Measurements from ENCODE around the gene TRPV3.
"Not testable (repeated sequence)": the region's sequence is repeated elsewhere in the genome, so short reads cannot be mapped to it uniquely, and the experiment has no call there.

Gene TRPV3

DNA sequence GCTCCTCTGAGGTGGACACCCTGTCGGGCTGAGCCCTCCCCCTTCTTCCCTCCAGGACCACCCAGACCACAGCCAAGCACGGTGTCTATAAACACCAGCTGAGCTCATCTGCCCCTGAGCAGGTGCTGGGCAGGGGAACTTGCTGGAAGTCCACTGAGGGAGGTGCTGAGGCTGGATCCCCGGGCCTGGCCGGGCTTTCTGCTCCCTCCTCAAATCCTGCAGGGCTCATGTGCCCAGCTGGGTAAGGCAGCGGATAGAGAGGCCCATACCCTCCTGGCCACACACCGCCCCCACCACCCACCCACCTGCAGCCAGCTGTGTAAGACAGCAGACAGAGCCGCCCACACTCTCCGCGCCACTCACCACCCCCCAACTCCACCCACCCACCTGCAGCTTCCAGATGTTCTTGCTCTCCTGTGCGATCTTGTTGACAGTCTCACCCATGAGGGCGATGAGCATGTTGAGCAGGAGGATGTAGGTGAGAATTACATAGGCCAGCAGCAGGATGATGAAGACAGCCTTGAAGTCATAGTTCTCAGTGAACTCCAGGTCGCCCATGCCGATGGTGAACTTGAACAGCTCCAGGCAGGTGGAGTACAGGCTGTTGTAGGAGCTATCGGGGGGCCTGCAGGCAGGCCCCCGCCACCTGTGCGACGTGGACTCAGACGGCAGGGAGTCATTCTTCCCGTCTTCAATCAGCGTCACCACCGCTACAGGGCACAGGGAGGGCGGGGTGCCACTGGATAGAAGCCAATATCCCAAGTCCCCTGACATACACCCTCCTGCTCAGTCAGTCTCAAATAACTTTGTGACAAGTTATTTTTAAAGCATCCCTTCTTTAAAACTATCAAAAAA is 15.9 kb upstream of the TRPV3 start:
- no peak for DNase-seq

DNA sequence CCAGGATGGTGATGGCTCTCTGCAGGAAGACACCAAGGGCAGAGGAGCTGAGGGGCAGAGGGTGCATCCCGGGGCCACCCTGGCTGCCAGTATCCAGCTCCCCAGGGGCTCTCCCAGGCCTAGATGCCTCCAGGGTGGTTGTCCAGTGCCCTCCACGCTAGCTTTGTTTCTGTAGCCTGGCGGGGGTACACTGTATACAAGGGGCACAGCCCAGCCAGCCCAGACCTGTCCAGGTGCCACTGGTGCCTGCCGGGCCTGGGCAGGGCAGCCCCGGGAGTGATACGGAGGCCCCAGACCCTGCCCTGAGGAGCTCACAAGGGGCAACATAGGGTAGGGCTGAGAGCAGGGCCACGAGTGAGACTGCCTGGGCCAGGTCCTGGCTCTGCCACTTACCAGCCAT is 14.6 kb upstream of the TRPV3 start:
- DNase-seq: no peak

DNA sequence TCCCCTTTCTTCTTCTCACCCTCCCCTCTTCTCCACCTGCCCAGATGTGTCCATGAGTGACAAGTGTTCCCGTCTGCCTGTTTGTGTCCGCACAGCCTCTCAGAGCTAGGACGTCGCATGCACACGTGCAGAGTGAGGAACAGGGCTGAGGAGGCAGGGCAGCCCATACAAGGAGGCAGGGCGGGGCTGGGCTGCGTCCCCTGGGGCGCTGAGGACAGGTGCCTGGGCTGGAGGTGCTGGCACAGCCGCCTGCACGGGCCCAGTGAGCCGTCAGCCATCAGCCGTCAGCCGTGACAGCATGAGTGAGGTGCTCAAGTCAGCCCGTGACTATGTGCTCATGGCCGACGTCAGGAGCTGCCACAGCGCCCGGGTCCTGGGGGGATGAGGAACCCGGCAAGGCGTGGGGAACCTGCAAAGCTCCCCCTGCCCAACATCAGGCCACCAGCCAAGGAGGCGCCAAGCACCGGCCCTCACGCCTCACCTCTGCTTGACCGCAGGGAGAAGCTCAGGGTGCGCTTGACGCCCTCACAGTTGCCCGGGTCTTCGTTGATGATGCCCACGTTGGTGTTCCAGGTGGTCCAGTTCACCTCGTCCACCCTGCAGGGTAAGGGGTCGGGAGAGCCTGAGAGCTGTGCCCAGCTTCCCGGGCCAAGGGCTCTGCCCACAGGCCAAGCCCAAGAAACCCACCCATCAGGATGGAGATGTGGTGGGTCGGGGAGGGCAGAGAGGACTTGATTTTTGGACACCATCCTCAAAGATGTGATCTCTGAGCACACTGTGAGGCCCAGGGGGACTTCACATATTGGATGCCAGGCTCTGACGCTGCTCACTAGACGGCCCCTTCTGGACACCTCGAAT is 13.7 kb upstream of the TRPV3 start:
- no peak for DNase-seq

DNA sequence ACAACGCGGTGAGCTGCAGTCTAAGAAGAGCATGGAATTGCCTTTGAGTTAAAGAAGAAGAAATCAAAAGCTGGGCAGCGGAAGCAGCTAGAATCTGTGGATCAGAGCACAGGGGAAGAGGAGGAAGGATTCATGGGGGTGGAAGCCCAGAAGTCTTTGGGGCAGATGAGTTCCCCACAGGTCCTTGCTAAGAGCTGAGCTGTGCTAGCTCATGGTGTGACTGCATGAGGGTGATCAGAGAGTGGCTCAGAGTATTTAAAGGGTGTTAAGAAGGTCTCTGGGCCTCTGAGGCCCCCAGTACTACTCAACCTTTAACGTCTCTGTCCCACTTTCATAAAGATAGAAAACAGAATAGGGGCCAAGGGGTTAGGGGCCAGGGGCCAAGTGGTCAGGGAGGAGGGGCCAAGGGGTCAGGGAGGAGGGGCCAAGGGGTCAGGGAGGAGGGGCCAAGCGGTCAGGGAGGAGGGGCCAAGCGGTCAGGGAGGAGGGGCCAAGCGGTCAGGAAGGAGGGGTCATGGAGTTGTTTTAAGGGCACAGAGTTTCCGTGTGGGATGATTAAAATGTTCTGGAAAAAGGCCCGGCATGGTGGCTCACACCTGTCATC is 12.0 kb upstream of the TRPV3 start:
- no peak for DNase-seq

DNA sequence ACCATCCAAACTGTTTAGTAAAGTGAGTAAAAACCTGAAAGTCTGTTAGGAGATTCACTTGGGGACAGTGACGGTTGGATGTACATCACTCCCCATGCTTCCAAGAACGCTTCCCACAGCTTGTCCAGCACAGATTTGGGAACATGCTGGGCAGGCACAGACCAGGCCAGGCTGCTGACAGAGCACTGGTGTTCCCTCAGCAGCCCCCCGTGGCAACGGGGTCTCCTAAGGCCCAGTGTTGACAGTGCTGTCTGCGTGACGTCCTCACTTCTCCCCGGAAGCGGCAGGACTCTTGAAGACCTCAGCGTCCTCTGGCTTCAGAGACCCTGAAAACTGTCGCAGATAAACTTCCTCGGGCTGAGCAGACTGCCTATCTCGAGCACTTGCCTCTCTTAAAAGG is 8.9 kb upstream of the TRPV3 start:
- no peak for DNase-seq

DNA sequence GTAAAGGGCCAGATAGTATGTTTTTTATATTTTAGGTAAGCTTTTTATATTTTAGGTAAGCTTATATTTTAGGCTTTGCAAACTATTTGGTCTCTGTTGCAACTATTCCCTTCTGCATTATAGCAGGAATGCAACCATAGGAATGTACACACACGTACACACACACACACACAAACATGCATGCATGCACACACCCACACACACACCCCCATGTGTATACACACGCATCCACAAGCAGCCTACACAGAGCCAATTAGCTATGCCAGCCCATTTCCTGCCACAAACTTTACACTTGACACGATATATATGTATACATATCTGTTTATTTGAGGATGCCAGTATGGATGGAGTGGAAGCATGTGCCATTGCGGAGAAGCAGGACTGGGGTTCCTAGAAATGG is 7.5 kb upstream of the TRPV3 start:
- DNase-seq: no peak

DNA sequence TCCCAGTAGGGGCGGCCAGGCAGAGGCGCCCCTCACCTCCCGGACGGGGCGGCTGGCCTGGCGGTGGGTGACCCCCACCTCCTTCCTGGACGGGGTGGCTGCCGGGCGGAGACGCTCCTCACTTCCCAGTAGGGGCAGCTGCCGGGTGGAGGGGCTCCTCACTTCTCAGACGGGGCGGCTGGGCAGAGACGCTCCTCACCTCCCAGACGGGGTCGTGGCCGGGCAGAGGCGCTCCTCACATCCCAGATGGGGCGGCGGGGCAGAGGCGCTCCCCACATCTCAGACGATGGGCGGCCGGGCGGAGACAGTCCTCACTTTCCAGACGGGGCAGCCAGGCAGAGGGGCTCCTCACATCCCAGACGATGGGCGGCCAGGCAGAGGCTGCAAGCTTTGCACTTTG is 6.6 kb upstream of the TRPV3 start:
- not testable (repeated sequence) for DNase-seq

DNA sequence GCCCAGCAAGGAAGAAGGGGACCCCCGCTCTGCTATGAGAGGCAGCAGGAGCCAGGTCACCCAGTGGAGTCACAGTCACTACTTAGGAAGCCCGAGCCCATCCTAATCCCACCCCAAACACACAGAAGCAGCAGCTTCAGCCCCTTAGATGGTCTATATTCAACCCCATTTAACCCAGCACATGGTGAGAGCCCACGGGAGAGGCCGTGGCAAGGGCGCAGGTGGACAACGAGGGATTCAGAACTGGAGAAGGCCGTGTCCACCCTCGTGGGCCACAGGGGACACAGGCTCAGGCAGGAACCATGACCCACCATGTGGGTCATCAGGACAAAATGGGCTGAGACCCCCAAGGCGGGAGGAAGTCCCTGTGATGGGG is 1.6 kb upstream of the TRPV3 start:
- no peak for DNase-seq

DNA sequence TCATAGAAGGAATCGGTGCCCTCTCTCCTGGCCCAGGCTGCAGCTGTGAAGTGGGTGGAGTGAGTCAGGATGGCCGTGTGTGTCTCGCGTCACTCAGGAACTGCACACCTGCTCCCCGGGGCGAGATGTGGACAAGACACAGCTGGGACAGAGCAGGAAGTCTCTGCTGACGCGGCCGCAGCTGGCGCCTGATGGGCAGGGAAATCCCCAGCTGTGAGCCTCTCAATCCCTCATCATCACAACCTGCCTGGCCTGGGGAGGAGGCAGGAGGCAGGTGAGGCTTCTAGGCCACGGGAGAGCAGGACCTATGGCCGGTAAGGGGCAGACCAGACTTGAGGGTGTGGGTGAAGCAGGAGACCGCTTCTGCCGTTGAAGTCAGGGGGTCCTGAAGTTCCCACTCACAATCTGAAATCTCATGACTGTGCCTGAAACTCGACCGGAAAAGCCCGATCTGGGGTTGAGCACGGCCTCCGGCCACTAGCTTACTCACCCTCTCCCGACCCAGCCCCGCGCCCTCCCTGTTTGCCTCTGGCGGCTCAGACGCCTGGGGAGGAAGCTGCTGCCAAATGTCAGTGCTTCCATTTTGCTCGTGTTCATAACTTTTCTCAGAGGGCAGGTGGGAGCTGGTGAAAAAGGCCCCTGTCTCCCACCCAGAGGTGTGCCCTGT is 1.1 kb upstream of the TRPV3 start:
- DNase-seq: no peak

DNA sequence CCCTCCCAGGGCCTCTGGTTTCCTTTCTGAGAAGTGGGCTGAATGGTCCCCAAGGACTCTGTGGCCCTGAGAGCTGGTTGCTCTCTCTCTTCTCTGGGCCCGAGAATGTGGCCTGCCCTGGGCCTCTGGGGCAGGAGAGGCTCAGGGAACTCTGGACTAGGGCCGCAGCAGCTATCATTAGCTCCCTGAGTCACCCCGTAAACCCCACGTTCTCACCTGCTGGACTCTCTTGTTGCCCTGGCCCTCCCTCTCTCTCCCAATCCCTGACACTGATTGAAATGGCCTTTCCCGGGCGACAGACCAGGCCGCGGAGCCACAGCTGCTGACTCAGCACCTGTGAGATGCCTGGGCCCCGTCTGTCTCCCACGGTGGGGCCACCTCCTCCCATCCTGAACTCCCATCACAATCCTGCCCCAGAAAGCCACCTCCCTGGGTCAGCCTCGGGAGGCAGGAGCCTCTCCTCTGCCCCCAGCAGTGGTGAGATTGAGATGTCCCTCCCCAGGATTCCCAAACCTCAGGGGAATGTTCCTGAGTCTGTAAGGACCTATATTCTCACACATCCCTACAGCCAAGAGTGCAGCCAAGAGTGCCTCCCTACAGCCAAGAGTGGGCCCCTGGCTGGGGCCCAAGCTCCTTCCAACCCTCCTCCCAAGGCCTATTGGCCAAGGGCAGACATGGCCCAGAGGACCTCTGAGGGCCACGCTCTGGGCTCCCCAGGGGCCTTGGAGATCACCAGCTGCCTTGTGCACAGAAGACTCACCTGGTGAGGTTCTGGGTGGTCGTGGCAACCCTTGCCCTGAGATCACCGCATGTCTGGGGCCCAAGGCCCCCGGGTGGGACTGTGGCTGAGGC is 470 bp downstream of the TRPV3 start:
- no peak for DNase-seq

DNA sequence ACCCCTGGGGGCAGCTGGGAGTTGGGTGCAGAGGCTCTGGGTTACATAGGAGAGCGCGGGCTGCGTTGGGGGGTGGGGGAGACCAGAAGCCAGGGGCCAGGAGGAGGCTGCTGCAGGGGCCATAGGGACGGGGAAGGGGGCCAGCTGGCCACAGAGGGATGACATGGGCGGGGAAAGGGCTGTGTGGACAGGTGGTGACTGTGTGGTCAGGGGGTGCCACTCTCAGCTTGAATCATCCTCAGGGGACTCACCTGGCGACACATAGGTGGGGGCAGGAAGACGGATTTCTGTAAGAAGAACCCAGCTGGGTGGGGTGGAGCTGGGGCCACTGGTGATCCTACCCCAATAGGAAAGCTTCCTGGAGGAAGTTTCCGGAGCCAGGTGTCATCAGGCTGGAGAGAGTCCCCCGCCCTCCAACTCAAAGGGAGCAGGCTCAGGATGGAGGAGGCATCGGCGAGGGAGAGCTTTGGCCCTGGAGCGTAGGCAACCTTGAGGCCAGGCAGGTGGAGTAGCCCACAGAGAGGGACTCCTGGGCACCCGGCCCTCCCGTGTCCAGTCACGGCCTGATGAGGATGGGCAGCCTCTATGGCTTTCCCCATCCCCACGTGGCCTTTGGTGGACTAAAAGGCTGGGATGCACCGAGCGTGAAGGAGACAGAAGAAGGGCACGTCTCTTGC is 1.2 kb downstream of the TRPV3 start:
- DNase-seq: no peak

DNA sequence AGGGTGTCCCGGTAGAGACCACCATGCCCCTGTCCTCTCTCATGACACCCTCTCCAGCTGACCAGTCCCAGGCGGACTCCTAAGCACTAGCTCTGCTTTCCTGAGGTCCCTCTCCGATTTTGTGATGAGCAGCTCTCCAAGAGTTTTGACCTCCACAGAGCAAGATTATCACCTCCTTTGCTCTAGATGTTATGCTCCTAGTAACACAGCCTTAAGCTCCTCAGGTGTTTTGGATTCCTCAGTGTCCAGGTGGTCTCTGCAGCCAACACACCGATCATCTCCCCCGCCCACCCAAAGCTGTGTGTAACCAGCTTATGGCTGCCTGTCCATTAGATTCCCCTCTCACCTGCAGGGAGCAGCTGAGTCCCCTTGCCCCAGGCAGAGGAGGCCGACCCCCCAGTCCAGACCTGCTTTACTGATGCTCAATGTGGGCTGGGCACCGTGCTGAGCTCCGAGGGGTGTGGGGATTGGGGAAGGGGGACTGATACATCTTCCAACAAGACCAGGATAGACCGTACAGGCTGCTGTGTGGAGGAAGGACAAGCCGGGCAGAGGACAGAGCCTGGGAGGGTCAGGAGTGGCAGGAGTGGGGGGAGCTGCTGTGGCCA is 2.3 kb downstream of the TRPV3 start:
- DNase-seq: no peak

DNA sequence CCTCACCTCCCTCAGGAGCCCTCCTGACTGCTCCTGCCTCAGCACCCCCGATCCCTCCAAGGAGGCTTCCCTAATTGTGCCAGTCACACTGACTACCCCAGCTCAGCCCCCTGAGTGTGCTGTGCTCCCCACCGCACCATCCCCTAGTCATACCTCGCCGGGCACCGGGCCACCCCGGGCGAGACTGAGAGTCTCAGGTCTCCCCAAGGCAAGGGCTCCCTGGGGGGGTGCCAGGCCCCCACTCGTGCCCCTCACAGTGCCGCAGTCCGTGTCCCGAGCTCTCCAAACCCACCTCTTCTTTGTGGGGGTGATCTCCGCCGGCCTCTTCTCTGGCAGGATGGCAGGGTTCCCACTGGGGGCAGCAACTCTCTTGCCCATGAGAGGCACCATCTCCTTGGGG is 3.2 kb downstream of the TRPV3 start:
- no peak for DNase-seq

DNA sequence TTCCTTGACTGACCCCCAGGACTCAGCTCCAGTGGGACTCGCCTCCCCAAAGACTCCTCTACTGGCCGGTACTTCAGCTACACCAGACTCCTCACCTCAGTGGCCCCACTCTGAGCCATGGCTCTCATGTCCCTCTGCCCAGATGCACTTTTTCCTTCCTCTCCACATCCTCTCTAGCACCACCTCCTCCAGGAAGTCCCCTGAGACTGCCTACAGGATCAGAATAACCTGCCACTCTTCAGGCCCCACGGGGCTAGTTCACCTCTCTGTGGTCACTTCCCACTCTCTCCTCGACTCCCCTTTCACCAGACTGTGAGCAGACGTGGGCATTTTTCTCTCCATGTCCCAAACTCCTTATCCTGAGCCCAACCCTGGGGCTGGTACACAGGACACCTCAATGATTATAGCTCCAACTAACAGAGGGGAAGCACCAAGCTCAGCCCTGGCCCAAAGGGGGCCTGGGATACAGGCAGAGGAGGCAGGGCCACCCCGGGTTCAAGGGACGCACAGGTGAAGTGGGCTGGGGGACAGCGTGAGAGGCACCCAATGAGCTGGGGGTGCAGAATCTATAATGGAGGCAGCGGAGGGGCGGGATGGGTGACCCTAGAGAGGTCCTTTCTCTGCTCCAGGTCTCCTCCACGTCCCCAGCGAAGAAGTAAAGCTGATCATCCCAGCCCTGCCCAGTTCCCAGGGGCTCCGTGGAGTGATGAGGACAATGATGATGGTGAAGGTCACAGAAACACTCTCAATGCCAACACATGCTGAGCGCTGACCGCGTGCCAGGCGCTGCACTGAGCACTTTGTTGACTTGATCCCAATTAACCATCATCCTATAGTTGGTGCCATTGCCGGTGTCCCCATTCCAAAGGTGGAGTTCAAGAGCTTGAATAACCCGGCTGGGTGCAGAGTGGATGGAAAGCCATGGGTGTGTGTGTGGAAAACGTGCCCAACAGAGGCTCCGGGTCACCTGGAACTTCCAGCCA is 3.9 kb downstream of the TRPV3 start:
- DNase-seq: no peak

DNA sequence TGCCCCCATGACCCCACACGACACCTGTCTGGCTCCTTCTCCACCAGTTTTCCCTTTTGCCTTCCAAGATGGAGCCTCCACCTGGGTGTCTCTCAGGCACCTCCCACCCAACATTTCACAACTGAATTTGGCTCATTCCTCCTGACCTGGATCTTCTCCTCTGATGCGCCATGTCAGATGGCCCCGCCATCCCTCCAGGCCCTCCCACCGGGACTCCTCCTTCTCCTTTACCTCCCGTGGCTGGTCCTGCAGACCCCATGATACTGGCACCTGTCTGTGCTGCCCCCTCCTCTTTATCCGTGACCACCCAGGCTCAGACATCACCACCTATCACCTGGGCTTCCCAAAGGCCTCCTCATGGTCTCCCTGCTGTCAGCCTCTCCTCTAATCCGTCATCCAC is 4.7 kb downstream of the TRPV3 start:
- no peak for DNase-seq

DNA sequence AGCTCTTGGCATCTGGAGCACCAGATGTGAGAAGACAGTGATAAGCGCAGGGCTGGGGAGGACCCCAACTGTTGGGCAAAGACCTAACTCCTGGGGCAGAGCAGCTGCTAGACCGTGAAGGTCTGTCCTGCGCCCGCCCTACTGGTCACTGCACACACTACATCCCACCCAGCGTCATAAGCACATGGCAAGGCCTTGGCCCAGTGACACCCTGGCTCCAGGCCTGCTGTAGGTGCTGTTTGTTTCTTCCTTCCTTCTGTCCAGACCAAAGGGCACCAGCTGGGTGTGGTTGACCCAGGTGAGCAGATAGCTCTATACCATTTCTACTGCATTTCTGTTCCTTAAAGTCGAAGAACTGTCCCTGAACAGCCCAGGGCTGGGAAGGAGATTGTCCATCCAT is 6.4 kb downstream of the TRPV3 start:
- DNase-seq: no peak

DNA sequence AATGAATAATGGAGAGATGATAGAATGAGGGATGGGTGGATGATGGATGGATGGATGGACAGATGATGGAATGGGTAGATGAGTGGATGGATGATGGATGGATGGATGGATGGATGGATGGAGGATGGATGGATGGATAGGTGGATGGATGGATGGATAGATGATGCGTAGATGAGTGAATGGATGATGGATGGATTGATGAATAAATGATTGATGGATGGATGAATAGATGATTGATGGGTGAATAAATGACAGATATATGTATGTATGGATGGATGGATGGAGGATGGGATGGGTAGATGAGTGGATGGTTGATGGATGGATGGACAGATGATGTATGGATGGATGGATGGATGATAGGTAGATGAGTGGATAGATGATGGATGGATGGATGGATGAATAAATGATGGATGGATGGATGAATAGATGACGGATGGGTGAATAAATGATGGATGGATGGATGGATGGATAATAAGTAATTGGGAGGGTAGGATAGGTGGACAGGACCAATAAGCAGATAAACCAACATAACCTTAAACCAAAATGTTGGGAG is 7.9 kb downstream of the TRPV3 start:
- no peak for DNase-seq

DNA sequence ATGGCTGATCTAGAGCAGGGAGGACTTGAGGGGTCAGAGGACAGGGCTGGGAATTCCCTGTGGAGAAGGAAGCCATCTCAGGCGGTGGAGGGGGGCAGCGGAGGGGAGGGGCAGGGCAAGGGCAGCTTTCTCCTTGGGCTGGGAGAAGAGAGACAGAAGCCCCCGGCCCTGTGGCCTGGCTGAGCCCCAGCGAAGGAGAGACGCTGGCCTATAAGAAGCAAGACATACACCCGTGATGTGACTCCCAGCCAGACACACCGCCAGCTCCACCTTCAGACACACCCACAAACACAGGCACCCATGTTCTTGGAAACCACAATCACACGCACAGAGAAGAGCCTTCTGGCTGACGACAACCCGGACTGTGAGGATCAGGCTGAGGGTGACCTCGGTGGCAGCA is 10.0 kb downstream of the TRPV3 start:
- DNase-seq: no peak

DNA sequence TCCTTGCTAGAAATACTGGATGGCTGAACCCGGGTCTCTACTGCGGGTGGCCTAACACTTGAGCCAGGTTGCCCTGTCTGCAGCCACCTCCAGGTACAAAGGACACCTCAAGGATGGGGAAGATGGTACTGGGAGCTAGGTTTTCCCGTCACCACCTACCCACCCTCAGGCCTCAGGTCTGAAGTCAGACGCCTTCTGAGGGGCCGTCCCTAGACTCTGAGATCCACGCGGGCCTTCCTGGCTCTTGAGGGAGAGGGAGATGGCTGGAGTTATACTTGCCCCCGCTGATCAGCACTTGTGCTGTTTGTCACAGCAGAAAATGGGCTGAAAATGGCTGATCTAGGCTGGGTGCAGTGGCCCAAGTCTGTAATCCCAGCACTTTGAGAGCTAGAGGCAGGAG is 10.6 kb downstream of the TRPV3 start:
- no peak for DNase-seq

DNA sequence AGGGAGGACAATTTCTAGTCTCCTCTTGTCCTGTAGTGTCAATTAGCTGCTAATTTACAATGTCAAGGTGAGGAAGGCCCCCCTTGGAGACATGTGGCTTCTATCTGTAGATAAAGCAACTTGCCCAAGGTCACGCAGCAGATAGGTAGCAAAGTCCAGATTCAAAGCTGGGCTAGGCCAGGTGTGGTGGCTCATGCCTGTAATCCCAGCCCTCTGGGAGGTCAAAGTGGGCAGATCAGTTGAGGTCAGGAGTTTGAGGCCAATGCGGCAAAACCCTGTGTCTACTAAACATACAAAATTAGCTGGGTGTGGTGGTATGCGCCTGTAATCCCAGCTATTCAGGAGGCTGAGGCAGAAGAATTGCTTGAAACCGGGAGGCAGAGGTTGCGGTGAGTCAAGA is 11.1 kb downstream of the TRPV3 start:
- DNase-seq: no peak
